CD8-positive, alpha-beta memory T cell (primary cell): ENCODE data around the gene IPO9. TPM values are rescaled to one million over a fixed set of nuclear protein-coding genes. Genes with fewer than 3 reads are reported as not detected.

ENCODE experiments used
- CTCF ChIA-PET: fragments of 350-600 bp; sonication (Branson Sonifier 250); formaldehyde crosslinking; loops from one replicate; lab custom pipeline; 2021; ENCODE audit warnings: antibody characterized with exemption; lab: Charles Lee
- POLR2A ChIA-PET: fragments of 350-600 bp; sonication (Branson Sonifier 250); formaldehyde crosslinking; loops from one replicate; lab custom pipeline; 2021; ENCODE audit warnings: antibody characterized with exemption; lab: Charles Lee
- DNase-seq, 5 donors: peaks; one replicate each; pipeline versions ENCODE4 v3.0.0 to v3.0.0-alpha.2; 2020 to 2022; ENCODE audit warnings: mixed read lengths in 1 of 5
- H3K27ac ChIP-seq: one replicate; pipeline ENCODE4 v1.7.0; 2013; ENCODE audit warnings: low read depth, mild to moderate bottlenecking, low read length, moderate library complexity
- H3K27me3 ChIP-seq: 2 replicates; pipeline ENCODE4 v1.7.0; 2013; ENCODE audit warnings: low read length, mild to moderate bottlenecking; ENCODE audit not compliant: insufficient read depth, poor library complexity, severe bottlenecking
- H3K36me3 ChIP-seq: 2 replicates; pipeline ENCODE4 v1.7.0; 2013; ENCODE audit warnings: mild to moderate bottlenecking, low read length, moderate library complexity; ENCODE audit not compliant: insufficient read depth
- H3K4me1 ChIP-seq: 2 replicates; pipeline ENCODE4 v1.7.0; 2013; ENCODE audit warnings: mild to moderate bottlenecking, low read length, moderate library complexity; ENCODE audit not compliant: insufficient read depth
- H3K4me3 ChIP-seq: 2 replicates; pipeline ENCODE4 v1.7.0; 2013; ENCODE audit warnings: mild to moderate bottlenecking, low read length
- H3K9me3 ChIP-seq: 2 replicates; pipeline ENCODE4 v1.7.0; 2013; ENCODE audit warnings: mild to moderate bottlenecking, low read length
- H3K27ac Mint-ChIP-seq, 8 donors: one replicate each; pipeline ENCODE4 v1.8.0; 2020 to 2021; ENCODE audit warnings: mixed read lengths in 8 of 8, mild to moderate bottlenecking in 6 of 8, inconsistent platforms in 3 of 8, moderate library complexity in 3 of 8
- H3K27me3 Mint-ChIP-seq, 2 donors: one replicate each; pipeline ENCODE4 v1.8.0; 2020 to 2021; ENCODE audit warnings: mixed read lengths in 2 of 2, mild to moderate bottlenecking in 1 of 2, moderate library complexity in 1 of 2
- H3K36me3 Mint-ChIP-seq, 3 donors: one replicate each; pipeline ENCODE4 v1.8.0; 2020 to 2021; ENCODE audit warnings: mixed read lengths in 3 of 3, inconsistent platforms in 1 of 3, mild to moderate bottlenecking in 1 of 3
- H3K4me1 Mint-ChIP-seq, 3 donors: one replicate each; pipeline ENCODE4 v1.8.0; 2020 to 2021; ENCODE audit warnings: mixed read lengths in 3 of 3, inconsistent platforms in 1 of 3, mild to moderate bottlenecking in 1 of 3
- H3K4me3 Mint-ChIP-seq, 7 donors: one replicate each; pipeline ENCODE4 v1.8.0; 2020 to 2021; ENCODE audit warnings: mixed read lengths in 7 of 7, mild to moderate bottlenecking in 6 of 7, moderate library complexity in 4 of 7, inconsistent platforms in 2 of 7
- H3K9me3 Mint-ChIP-seq, 5 donors: one replicate each; pipeline ENCODE4 v1.8.0; 2020 to 2022; ENCODE audit warnings: mixed read lengths in 5 of 5, mild to moderate bottlenecking in 3 of 5, moderate library complexity in 2 of 5, inconsistent platforms in 1 of 5
- polyA plus RNA-seq: library from polyadenylated mRNA; unstranded; fragments of 300-500 nt; fragmentation: Illumina TruSeq; gene quantifications from one replicate; pipeline ENCODE4 v1.2.3, GENCODE V29; 2021
- total RNA-seq, 2 experiments: library from RNA; stranded (reverse); gene quantifications; one replicate each; pipeline ENCODE4 v1.2.3, GENCODE V29; 2021

IPO9 gene
- total and polyA plus RNA-seq, 3 experiments from 2014 or later, result 27.8 to 71.2 (median 65.2) TPM

DNA sequence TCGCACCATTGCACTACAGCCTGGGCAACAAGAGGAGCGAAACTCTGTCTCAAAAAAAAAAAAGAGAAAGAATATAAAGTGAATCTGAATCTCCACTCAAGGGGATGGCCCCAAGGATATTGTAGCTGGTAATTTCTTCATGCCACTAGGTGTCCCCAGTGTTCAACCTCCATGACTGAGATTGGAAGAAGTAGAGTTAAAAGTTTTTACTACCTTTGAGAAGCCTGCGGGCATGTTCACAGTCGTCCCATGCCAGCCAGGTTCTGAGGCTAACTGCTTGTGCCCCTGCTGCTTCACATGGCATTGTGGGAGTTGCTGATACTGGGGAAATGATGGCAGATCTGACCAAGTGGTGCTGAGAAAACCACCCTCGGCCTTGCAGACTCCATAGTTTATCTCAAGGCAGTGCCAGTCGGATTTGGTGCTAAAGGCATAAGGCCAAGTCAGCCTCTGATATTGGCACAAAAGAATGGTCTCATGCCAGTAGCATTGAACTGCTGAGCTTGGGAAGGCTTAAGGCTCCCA, 49.0 kb downstream of the IPO9 start:
- H3K27ac Mint-ChIP-seq, result peak overlapping the region in 3 of 8 donors; percentile 19 to 29 (median 24)
- POLR2A ChIA-PET, result no interaction called here

DNA sequence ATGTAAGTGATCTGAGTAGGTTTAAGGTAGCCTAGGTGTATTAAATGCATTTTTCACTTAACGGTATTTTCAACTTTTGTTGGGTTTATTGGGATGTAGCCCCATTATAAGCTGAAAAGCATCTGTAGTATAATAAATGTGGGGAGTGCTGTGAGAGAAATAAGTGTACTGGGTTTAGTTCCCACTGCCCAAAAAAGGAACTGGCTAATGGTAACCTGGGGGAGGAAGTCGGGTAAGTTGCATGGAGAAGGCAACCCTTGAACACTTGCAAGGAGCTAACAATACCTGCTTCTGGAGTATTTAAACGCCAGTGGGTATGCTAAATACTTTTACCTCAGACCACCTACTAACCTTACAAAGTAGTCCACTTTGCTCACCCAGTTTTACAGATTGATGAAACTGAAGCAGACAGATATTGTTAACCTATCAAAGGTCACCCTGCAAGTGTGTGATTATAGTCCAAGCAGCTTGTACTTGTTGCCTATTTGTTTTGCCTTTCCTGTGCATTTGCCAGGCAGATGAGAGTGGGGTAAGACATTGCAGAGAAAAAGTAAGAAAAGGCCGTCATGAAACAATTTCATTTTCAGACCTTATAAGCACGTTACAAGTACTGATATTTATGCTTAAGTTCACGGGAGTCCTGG, 52.1 kb downstream of the IPO9 start:
- Mint-ChIP-seq H3K27ac (no peak overlapping the region), H3K4me1 (no peaks in the 10 kb centered on the region), H3K4me3 (no peak overlapping the region), H3K36me3 (peaks cover 0 to 10% (median 5%) of the 10 kb centered on the region in 3 donors), H3K9me3 (no peaks in the 10 kb centered on the region), H3K27me3 (peaks cover 0 to 2% of the 10 kb centered on the region in 2 donors)
- no peaks in the 10 kb centered on the region for H3K9me3 ChIP-seq
- H3K4me1 ChIP-seq, result no peaks in the 10 kb centered on the region
- no peaks in the 10 kb centered on the region for H3K27me3 ChIP-seq
- no peak overlapping the region for H3K4me3 ChIP-seq
- H3K27ac ChIP-seq, result no peak overlapping the region
- POLR2A ChIA-PET, result no interaction called here
- no peak for DNase-seq
- no peaks in the 10 kb centered on the region for H3K36me3 ChIP-seq
- CTCF ChIA-PET, result interaction anchor here (1.7 to 6.0 kb wide), 2 partner anchors 14 to 45 kb away, joined by 4 to 45 read pairs; no protein-coding TSS in a partner anchor

More for the DNA sequence above, 49.0 kb downstream of the IPO9 start:
- Histone ChIP-seq H3K27ac (no peak overlapping the region), H3K9me3 (no peaks in the 10 kb centered on the region), H3K4me3 (no peak overlapping the region), H3K27me3 (no peaks in the 10 kb centered on the region), H3K36me3 (peaks cover 10% of the 10 kb centered on the region), H3K4me1 (no peaks in the 10 kb centered on the region)
- H3K27me3 Mint-ChIP-seq, result no peaks in the 10 kb centered on the region
- CTCF ChIA-PET, result interaction anchor here (0.6 to 1.9 kb wide), 8 partner anchors 9 to 94 kb away, joined by 3 to 9 read pairs (median 4); partner anchors contain the start of gene SHISA4
- no peaks in the 10 kb centered on the region for H3K4me1 Mint-ChIP-seq
- H3K36me3 Mint-ChIP-seq, result peaks cover 10 to 36% (median 12%) of the 10 kb centered on the region in 3 donors
- no peak for DNase-seq
- H3K9me3 Mint-ChIP-seq, result no peaks in the 10 kb centered on the region
- no peak overlapping the region for H3K4me3 Mint-ChIP-seq

DNA sequence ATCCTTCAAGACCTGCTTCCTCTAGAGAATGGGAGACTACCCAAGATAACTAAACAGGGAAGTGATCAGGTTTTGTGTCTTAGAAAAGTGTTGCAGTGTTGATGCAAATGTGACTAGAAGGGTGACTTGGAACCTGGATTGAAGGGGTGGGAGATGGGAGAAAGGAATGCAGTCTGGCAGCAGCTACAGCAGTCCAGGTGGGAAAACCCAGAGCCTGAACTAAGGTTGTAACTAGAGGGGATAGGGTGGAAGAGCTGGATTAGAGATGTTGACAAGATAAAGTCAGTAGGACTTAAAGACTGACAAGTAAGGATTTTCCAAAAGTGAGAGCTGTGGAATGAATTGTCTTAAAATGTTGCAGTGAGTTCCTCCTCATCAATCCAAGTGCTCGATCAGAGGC, 52.7 kb downstream of the IPO9 start:
- Mint-ChIP-seq H3K9me3 (no peaks in the 10 kb centered on the region), H3K36me3 (peaks cover 0 to 4% (median 1%) of the 10 kb centered on the region in 3 donors), H3K27me3 (peaks cover 2% of the 10 kb centered on the region in 2 donors), H3K4me1 (no peaks in the 10 kb centered on the region), H3K27ac (no peak overlapping the region), H3K4me3 (no peak overlapping the region)
- Histone ChIP-seq H3K4me3 (no peak overlapping the region), H3K4me1 (no peaks in the 10 kb centered on the region), H3K36me3 (no peaks in the 10 kb centered on the region), H3K27ac (no peak overlapping the region), H3K27me3 (no peaks in the 10 kb centered on the region), H3K9me3 (no peaks in the 10 kb centered on the region)
- DNase-seq, result no peak
- POLR2A ChIA-PET, result no interaction called here
- CTCF ChIA-PET, result interaction anchor here (1.7 to 6.0 kb wide), 2 partner anchors 13 to 45 kb away, joined by 4 to 45 read pairs; no protein-coding TSS in a partner anchor

DNA sequence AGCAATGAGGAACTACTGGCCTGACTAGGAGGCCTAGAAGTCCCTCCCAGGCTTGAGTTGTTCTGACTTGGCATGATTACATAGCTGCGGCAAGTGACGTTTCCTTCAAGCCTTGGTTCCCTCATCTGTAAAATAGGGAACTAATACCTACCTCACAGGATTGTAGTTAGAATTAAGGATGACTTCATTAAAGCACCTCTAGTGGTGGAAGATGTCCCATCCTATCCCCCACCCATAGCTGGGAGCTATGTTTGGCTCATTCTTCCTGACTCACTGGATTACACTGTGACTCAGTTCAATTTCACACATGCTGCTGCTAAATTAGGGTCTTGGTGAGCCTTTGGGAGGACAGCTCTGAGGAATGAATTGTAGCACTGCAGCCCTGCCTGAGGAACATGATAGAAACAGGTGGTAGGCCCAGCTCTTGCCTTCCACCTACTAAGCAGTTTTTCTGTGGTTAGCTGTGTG, 53.7 kb downstream of the IPO9 start:
- H3K4me1 Mint-ChIP-seq, result no peaks in the 10 kb centered on the region
- ChIA-PET CTCF (interaction anchor here (1.4 to 6.0 kb wide), 2 partner anchors 12 to 15 kb away, joined by 4 to 45 read pairs; no protein-coding TSS in a partner anchor), POLR2A (interaction anchor here (0.5 kb wide), 1 partner anchor 11 kb away, joined by 3 read pairs; no protein-coding TSS in a partner anchor)
- no peaks in the 10 kb centered on the region for H3K36me3 Mint-ChIP-seq
- no peak for DNase-seq
- H3K4me3 Mint-ChIP-seq, result no peak overlapping the region
- H3K27me3 Mint-ChIP-seq, result peaks cover 8 to 11% of the 10 kb centered on the region in 2 donors
- no peak overlapping the region for H3K4me3 ChIP-seq
- H3K36me3 ChIP-seq, result no peaks in the 10 kb centered on the region
- H3K4me1 ChIP-seq, result no peaks in the 10 kb centered on the region
- peaks cover 2% of the 10 kb centered on the region for H3K27me3 ChIP-seq
- H3K9me3 ChIP-seq, result no peaks in the 10 kb centered on the region
- no peak overlapping the region for H3K27ac ChIP-seq
- no peak overlapping the region for H3K27ac Mint-ChIP-seq
- no peaks in the 10 kb centered on the region for H3K9me3 Mint-ChIP-seq

DNA sequence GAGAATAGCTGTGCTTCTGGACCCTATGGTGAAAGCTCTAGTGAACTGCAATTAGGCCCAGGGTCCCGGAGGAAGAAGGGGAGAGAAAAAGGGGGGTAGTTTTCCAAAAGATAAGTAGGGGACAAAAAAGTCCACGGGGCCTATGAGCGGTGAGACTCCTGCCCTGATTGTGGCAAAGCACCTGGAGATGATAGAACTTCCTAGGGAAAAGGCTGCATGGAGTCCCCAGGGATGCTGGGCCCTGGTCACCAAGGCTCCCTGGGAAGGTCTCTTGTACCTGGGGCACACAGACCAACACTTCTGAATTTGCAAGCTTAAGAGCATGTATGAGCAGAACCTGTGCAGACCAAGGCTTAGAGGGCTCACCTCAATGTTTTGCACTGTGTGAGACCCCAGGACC, 54.3 kb downstream of the IPO9 start:
- DNase-seq, result no peak
- no peaks in the 10 kb centered on the region for H3K9me3 ChIP-seq
- H3K27ac ChIP-seq, result peak overlapping the region; percentile 33
- ChIA-PET CTCF (interaction anchor here (1.4 to 6.0 kb wide), 2 partner anchors 12 to 14 kb away, joined by 4 to 45 read pairs; no protein-coding TSS in a partner anchor), POLR2A (no interaction called here)
- peaks cover 13 to 17% of the 10 kb centered on the region in 2 donors for H3K27me3 Mint-ChIP-seq
- H3K27ac Mint-ChIP-seq, result no peak overlapping the region
- H3K4me3 Mint-ChIP-seq, result no peak overlapping the region
- no peaks in the 10 kb centered on the region for H3K9me3 Mint-ChIP-seq
- H3K4me1 ChIP-seq, result no peaks in the 10 kb centered on the region
- H3K4me3 ChIP-seq, result no peak overlapping the region
- peaks cover 0 to 5% (median 0%) of the 10 kb centered on the region in 3 donors for H3K4me1 Mint-ChIP-seq
- H3K27me3 ChIP-seq, result peaks cover 7% of the 10 kb centered on the region
- H3K36me3 ChIP-seq, result no peaks in the 10 kb centered on the region
- H3K36me3 Mint-ChIP-seq, result no peaks in the 10 kb centered on the region

DNA sequence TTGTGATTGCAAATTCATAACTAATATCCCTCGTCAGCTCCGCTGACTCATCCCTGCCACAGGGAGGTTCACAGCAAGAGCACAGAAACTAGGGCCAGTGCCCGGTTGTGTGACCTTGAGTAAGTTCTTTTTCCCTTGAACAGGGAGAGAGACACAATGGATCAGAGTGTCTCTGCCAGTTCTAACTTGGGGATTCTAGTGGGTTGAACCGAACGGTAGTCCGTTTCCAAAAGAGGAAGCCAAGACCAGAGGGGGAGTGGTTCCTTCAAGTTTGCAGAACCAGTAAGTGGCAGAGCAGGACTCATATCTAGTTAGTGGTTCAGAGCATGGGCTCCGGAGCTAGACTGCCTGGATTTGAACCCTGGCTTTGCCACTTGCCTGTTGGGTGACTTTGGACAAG, 54.8 kb downstream of the IPO9 start:
- no peaks in the 10 kb centered on the region for H3K4me1 ChIP-seq
- Mint-ChIP-seq H3K27ac (no peak overlapping the region), H3K4me3 (no peak overlapping the region), H3K4me1 (peaks cover 0 to 5% (median 0%) of the 10 kb centered on the region in 3 donors), H3K9me3 (no peaks in the 10 kb centered on the region), H3K27me3 (peaks cover 14 to 18% of the 10 kb centered on the region in 2 donors), H3K36me3 (no peaks in the 10 kb centered on the region)
- H3K27me3 ChIP-seq, result peaks cover 11% of the 10 kb centered on the region
- ChIA-PET CTCF (interaction anchor here (1.4 to 6.0 kb wide), 2 partner anchors 11 to 14 kb away, joined by 4 to 45 read pairs; no protein-coding TSS in a partner anchor), POLR2A (no interaction called here)
- no peaks in the 10 kb centered on the region for H3K9me3 ChIP-seq
- H3K36me3 ChIP-seq, result no peaks in the 10 kb centered on the region
- H3K4me3 ChIP-seq, result no peak overlapping the region
- DNase-seq, result no peak
- H3K27ac ChIP-seq, result peak overlapping the region; percentile 33

DNA sequence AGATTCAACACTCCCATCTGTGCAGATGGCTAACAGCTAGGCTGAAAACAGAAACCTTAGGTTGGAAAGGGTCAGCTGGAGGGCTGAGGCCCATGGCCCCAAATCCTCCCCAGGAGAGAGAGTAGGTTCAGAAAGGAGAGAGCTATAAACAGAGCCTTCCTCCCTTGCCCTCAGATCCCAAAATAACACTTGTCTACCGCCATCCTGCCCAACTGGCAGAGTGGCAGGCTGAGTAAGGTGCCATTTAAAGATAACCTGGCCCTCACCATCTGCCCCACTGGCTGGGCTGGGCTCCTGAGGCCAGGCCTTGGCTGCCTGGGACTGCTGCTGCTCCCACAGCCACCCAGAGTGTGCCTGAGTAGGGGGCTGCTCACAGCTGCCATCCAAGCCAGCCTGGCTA, 55.5 kb downstream of the IPO9 start:
- DNase-seq, result no peak
- Mint-ChIP-seq H3K27me3 (peaks cover 15 to 19% of the 10 kb centered on the region in 2 donors), H3K27ac (no peak overlapping the region), H3K4me1 (peaks cover 0 to 6% (median 1%) of the 10 kb centered on the region in 3 donors), H3K36me3 (no peaks in the 10 kb centered on the region), H3K9me3 (no peaks in the 10 kb centered on the region), H3K4me3 (no peak overlapping the region)
- H3K36me3 ChIP-seq, result no peaks in the 10 kb centered on the region
- H3K4me3 ChIP-seq, result no peak overlapping the region
- H3K27me3 ChIP-seq, result peaks cover 16% of the 10 kb centered on the region
- H3K4me1 ChIP-seq, result peaks cover 6% of the 10 kb centered on the region
- no peaks in the 10 kb centered on the region for H3K9me3 ChIP-seq
- CTCF ChIA-PET, result interaction anchor here (6.0 kb wide), 1 partner anchor 11 kb away, joined by 45 read pairs; no protein-coding TSS in a partner anchor
- POLR2A ChIA-PET, result no interaction called here
- peak overlapping the region; percentile 33 for H3K27ac ChIP-seq
